H9 (cell line): ENCODE results near the gene PDE4B. TPM values are rescaled to one million over a fixed set of nuclear protein-coding genes. Genes with fewer than 3 reads are reported as not detected.

ENCODE experiments used
- DNase-seq: peaks from one replicate; pipeline ENCODE4 v3.0.0-alpha.2; 2017
- H2AFZ ChIP-seq: one replicate; pipeline ENCODE4 v1.6.1; 2013; ENCODE audit warnings: mild to moderate bottlenecking, low read length, control low read depth, moderate library complexity
- H2AK5ac ChIP-seq: 2 replicates; pipeline ENCODE4 v1.6.1; 2013; ENCODE audit warnings: low read length, control low read depth, mixed read lengths; ENCODE audit not compliant: insufficient read length
- H2BK120ac ChIP-seq: one replicate; pipeline ENCODE4 v1.6.1; 2013; ENCODE audit warnings: low read depth, mild to moderate bottlenecking, low read length, control low read depth, inconsistent platforms; ENCODE audit not compliant: poor library complexity, severe bottlenecking
- H2BK12ac ChIP-seq: 2 replicates; pipeline ENCODE4 v1.6.1; 2013; ENCODE audit warnings: low read length, control low read depth, mixed read lengths, low read depth; ENCODE audit not compliant: insufficient read length
- H2BK15ac ChIP-seq: 2 replicates; pipeline ENCODE4 v1.6.1; 2013; ENCODE audit warnings: low read depth, low read length, control low read depth
- H2BK20ac ChIP-seq: one replicate; pipeline ENCODE4 v1.6.1; 2013; ENCODE audit warnings: low read depth, mild to moderate bottlenecking, low read length, control low read depth, inconsistent platforms; ENCODE audit not compliant: poor library complexity, severe bottlenecking
- H2BK5ac ChIP-seq: 2 replicates; pipeline ENCODE4 v1.6.1; 2013; ENCODE audit warnings: low read length, control low read depth, mixed read lengths; ENCODE audit not compliant: insufficient read length
- H3K14ac ChIP-seq: 2 replicates; pipeline ENCODE4 v1.6.1; 2013; ENCODE audit warnings: low read length, control low read depth; ENCODE audit not compliant: insufficient read depth
- H3K18ac ChIP-seq: 2 replicates; pipeline ENCODE4 v1.6.1; 2013; ENCODE audit warnings: low read depth, mild to moderate bottlenecking, mixed read lengths, low read length, control low read depth; ENCODE audit not compliant: insufficient read length
- H3K23ac ChIP-seq: 2 replicates; pipeline ENCODE4 v1.6.1; 2013; ENCODE audit warnings: low read length, control low read depth, mixed read lengths, low read depth; ENCODE audit not compliant: insufficient read length
- H3K23me2 ChIP-seq: 2 replicates; pipeline ENCODE4 v1.6.1; 2013; ENCODE audit warnings: low read depth, mild to moderate bottlenecking, mixed read lengths, low read length, control low read depth; ENCODE audit not compliant: insufficient read length, poor library complexity, severe bottlenecking
- H3K27ac ChIP-seq: 2 replicates; pipeline ENCODE4 v1.5.1; 2013; ENCODE audit warnings: low read length, control low read depth, mixed read lengths, low read depth; ENCODE audit not compliant: insufficient read length
- H3K27me3 ChIP-seq: 2 replicates; pipeline ENCODE4 v1.6.1; 2013; ENCODE audit warnings: low read length, control low read depth, inconsistent platforms; ENCODE audit not compliant: insufficient read depth
- H3K4ac ChIP-seq: 2 replicates; pipeline ENCODE4 v1.6.1; 2013; ENCODE audit warnings: low read depth, mild to moderate bottlenecking, control low read depth, inconsistent platforms, low read length, moderate library complexity
- H3K4me1 ChIP-seq: 2 replicates; pipeline ENCODE4 v1.6.1; 2013; ENCODE audit warnings: low read length, control low read depth, inconsistent platforms; ENCODE audit not compliant: insufficient read depth
- H3K4me2 ChIP-seq: 2 replicates; pipeline ENCODE4 v1.6.1; 2013; ENCODE audit warnings: low read length, control low read depth, mixed read lengths; ENCODE audit not compliant: insufficient read length, insufficient read depth
- H3K56ac ChIP-seq: 2 replicates; pipeline ENCODE4 v1.6.1; 2013; ENCODE audit warnings: low read depth, mild to moderate bottlenecking, mixed read lengths, low read length, control low read depth; ENCODE audit not compliant: insufficient read length
- H3K79me1 ChIP-seq: 2 replicates; pipeline ENCODE4 v1.6.1; 2013; ENCODE audit warnings: low read depth, mild to moderate bottlenecking, moderate library complexity, low read length, control low read depth, inconsistent platforms; ENCODE audit not compliant: insufficient read depth, poor library complexity, severe bottlenecking
- H3K79me2 ChIP-seq: 2 replicates; pipeline ENCODE4 v1.6.1; 2013; ENCODE audit warnings: low read length, control low read depth, inconsistent platforms; ENCODE audit not compliant: insufficient read depth
- H3K9ac ChIP-seq: 2 replicates; pipeline ENCODE4 v1.6.1; 2013; ENCODE audit warnings: low read length, control low read depth, mixed read lengths; ENCODE audit not compliant: insufficient read length; ENCODE audit errors: extremely low read depth
- H3K9me3 ChIP-seq: one replicate; pipeline ENCODE4 v1.6.1; 2013; ENCODE audit warnings: low read depth, low read length, inconsistent platforms; ENCODE audit not compliant: control insufficient read depth
- H3T11ph ChIP-seq: one replicate; pipeline ENCODE4 v1.6.1; 2013; ENCODE audit warnings: mild to moderate bottlenecking, low read length, control low read depth, inconsistent platforms
- H4K20me1 ChIP-seq: one replicate; pipeline ENCODE4 v1.6.1; 2013; ENCODE audit not compliant: control insufficient read depth, insufficient read length, insufficient read depth
- H4K5ac ChIP-seq: 2 replicates; pipeline ENCODE4 v1.6.1; 2013; ENCODE audit warnings: low read depth, mild to moderate bottlenecking, mixed read lengths, low read length, control low read depth; ENCODE audit not compliant: insufficient read length
- H4K8ac ChIP-seq: replicated peaks from 2 replicates; pipeline ENCODE4 v1.6.1; 2013; ENCODE audit warnings: low read length, control low read depth, mixed read lengths, low read depth; ENCODE audit not compliant: insufficient read length
- H4K91ac ChIP-seq: 2 replicates; pipeline ENCODE4 v1.6.1; 2013; ENCODE audit warnings: low read depth, mild to moderate bottlenecking, moderate library complexity, mixed read lengths, low read length, control low read depth; ENCODE audit not compliant: insufficient read length
- H3K27ac Mint-ChIP-seq, 3 experiments: 2 replicates in 2 of 3; 3 replicates in 1 of 3; pipeline ENCODE4 v1.8.0; 2020 to 2021; ENCODE audit warnings: mixed read lengths in 3 of 3, mild to moderate bottlenecking in 1 of 3, moderate library complexity in 1 of 3
- H3K27me3 Mint-ChIP-seq: 2 replicates; pipeline ENCODE4 v1.8.0; 2021; ENCODE audit warnings: low read depth, mild to moderate bottlenecking, moderate library complexity, mixed read lengths
- H3K36me3 Mint-ChIP-seq, 3 experiments: 2 replicates in 2 of 3; 3 replicates in 1 of 3; pipeline ENCODE4 v1.8.0; 2020 to 2021; ENCODE audit warnings: low read depth in 3 of 3, mixed read lengths in 3 of 3; ENCODE audit not compliant: insufficient read depth in 1 of 3
- H3K4me1 Mint-ChIP-seq, 2 experiments: 2 replicates each; pipeline ENCODE4 v1.8.0; 2020; ENCODE audit warnings: mixed read lengths in 2 of 2
- H3K4me3 Mint-ChIP-seq, 2 experiments: 2 replicates in 1 of 2; 3 replicates in 1 of 2; pipeline ENCODE4 v1.8.0; 2020 to 2021; ENCODE audit warnings: mild to moderate bottlenecking in 2 of 2, mixed read lengths in 2 of 2, moderate library complexity in 1 of 2
- H3K9me3 Mint-ChIP-seq, 2 experiments: 2 replicates in 1 of 2; 3 replicates in 1 of 2; pipeline ENCODE4 v1.8.0; 2020; ENCODE audit warnings: mild to moderate bottlenecking in 2 of 2, mixed read lengths in 2 of 2, moderate library complexity in 1 of 2
- WGBS: extraction: QIAGEN DNeasy Blood & Tissue Kit; methylation state at CpG from one replicate; pipeline ENCODE4 v1.1.7; 2013; ENCODE audit warnings: missing lambda C conversion rate, low lambda C conversion rate, mixed read lengths; ENCODE audit not compliant: insufficient read length; ENCODE audit errors: extremely low coverage; 5-methylcytosine and 5-hydroxymethylcytosine counted together
- total RNA-seq: library from RNA; stranded (reverse); gene quantifications from 2 replicates; pipeline ENCODE4 v1.2.1, GENCODE V29; 2021
- TF ChIP-seq, protein P1 (sequence below): fragments of 200-600 bp; sonication (generic); conservative IDR thresholded peaks from 3 replicates; pipeline ENCODE4 v1.8.0; 2021; ENCODE audit warnings: antibody characterized with exemption, mild to moderate bottlenecking

The PDE4B gene
- total RNA-seq, 1 experiment from 2014 or later, result 19.8 TPM

DNA sequence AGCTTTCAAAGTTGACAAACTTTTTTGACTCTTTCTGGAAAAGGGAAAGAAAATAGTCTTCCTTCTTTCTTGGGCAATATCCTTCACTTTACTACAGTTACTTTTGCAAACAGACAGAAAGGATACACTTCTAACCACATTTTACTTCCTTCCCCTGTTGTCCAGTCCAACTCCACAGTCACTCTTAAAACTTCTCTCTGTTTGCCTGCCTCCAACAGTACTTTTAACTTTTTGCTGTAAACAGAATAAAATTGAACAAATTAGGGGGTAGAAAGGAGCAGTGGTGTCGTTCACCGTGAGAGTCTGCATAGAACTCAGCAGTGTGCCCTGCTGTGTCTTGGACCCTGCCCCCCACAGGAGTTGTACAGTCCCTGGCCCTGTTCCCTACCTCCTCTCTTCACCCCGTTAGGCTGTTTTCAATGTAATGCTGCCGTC is 580.5 kb downstream of the PDE4B start:
- Histone ChIP-seq H4K91ac (no peak overlapping the region), H4K20me1 (no peaks in the 10 kb centered on the region), H3T11ph (no peak overlapping the region), H3K4ac (no peak overlapping the region), H3K9ac (no peak overlapping the region), H2BK20ac (no peak overlapping the region), H2AK5ac (no peak overlapping the region), H2BK5ac (no peak overlapping the region), H3K23me2 (no peaks in the 10 kb centered on the region), H2BK120ac (no peak overlapping the region), H3K4me2 (no peak overlapping the region), H3K9me3 (no peaks in the 10 kb centered on the region), H3K4me1 (no peaks in the 10 kb centered on the region), H4K5ac (no peak overlapping the region), H3K18ac (no peak overlapping the region), H4K8ac (no peak overlapping the region), H3K23ac (no peak overlapping the region), H3K56ac (no peak overlapping the region), H3K27me3 (no peaks in the 10 kb centered on the region), H2BK12ac (no peak overlapping the region), H3K27ac (no peak overlapping the region), H2AFZ (no peak overlapping the region), H3K79me1 (no peaks in the 10 kb centered on the region), H3K14ac (no peak overlapping the region), H2BK15ac (no peak overlapping the region), H3K79me2 (no peaks in the 10 kb centered on the region)
- H3K27me3 Mint-ChIP-seq, result no peaks in the 10 kb centered on the region
- TF ChIP-seq, protein P1, sequence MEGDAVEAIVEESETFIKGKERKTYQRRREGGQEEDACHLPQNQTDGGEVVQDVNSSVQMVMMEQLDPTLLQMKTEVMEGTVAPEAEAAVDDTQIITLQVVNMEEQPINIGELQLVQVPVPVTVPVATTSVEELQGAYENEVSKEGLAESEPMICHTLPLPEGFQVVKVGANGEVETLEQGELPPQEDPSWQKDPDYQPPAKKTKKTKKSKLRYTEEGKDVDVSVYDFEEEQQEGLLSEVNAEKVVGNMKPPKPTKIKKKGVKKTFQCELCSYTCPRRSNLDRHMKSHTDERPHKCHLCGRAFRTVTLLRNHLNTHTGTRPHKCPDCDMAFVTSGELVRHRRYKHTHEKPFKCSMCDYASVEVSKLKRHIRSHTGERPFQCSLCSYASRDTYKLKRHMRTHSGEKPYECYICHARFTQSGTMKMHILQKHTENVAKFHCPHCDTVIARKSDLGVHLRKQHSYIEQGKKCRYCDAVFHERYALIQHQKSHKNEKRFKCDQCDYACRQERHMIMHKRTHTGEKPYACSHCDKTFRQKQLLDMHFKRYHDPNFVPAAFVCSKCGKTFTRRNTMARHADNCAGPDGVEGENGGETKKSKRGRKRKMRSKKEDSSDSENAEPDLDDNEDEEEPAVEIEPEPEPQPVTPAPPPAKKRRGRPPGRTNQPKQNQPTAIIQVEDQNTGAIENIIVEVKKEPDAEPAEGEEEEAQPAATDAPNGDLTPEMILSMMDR, result no peak
- H3K9me3 Mint-ChIP-seq, result no peaks in the 10 kb centered on the region
- H3K4me3 Mint-ChIP-seq, result no peak overlapping the region
- H3K4me1 Mint-ChIP-seq, result peaks cover 2 to 6% of the 10 kb centered on the region in 2 experiments; a peak in 3 of 4 replicates
- peaks cover 5 to 48% (median 11%) of the 10 kb centered on the region in 3 experiments; a peak in 5 of 7 replicates for H3K36me3 Mint-ChIP-seq
- no CpG with 5 or more reads among the region's 4 CpGs for WGBS
- no peak for DNase-seq
- H3K27ac Mint-ChIP-seq, result 0 out of 7 replicates have a peak overlapping the region, but pooled peaks of 1 of the 3 experiments have one; percentile 13
